ENCODE measurements around the gene MUC12. TPM values are rescaled to one million over a fixed set of nuclear protein-coding genes. Genes with fewer than 3 reads are reported as not detected.
"Not testable (repeated sequence)": the region's sequence is repeated elsewhere in the genome, so short reads cannot be mapped to it uniquely, and the experiment has no call there.

MUC12 gene
- total RNA-seq = 0.05 TPM

- ATAC-seq (no peak), DNase-seq (ENCODE audit: low spot score) (no peak)
Measured at GRCh38 chr7:100969066-100969615, at the start of gene MUC12. TSS of gene MUC12 (plus strand) at chr7:100969565. CDS start at chr7:100969623, 58 bp downstream.

GRCh38 chr7:100919779-100920437, 49.5 kb upstream of the MUC12 start:
- not testable (repeated sequence) for ATAC-seq; DNase-seq (ENCODE audit: low spot score)

DNA sequence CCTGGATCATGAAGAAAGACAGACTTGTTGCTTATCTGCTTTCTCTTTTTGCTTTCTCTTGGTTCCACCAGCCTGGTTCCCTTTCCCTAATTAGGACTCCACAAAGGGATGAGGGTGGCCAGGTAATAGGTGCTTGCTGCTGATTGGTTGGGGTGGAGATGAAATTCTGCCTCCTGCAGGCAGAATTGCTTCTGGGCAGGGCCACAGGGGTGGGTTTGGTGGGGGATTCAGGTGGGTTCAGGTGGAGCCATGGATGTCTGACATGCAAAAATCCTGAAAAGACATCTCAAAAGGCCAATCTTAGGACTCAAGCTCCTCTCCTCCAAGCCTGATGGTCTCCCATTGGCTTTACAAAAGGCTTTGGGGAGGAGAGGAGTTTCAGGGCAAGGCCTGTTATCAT, 48.3 kb upstream of the MUC12 start:
- ATAC-seq (no peak), DNase-seq (ENCODE audit: low spot score) (no peak)

GRCh38 chr7:100923616-100924015, 45.7 kb upstream of the MUC12 start:
- ATAC-seq; DNase-seq (ENCODE audit: low spot score): not testable (repeated sequence)

- no peak for ATAC-seq
- no peak for DNase-seq (ENCODE audit: low spot score)
Measured at GRCh38 chr7:100929808-100930174, 39.6 kb upstream of the MUC12 start.

GRCh38 chr7:100933734-100934133, 35.6 kb upstream of the MUC12 start:
- DNase-seq (ENCODE audit: low spot score) = no peak

DNA sequence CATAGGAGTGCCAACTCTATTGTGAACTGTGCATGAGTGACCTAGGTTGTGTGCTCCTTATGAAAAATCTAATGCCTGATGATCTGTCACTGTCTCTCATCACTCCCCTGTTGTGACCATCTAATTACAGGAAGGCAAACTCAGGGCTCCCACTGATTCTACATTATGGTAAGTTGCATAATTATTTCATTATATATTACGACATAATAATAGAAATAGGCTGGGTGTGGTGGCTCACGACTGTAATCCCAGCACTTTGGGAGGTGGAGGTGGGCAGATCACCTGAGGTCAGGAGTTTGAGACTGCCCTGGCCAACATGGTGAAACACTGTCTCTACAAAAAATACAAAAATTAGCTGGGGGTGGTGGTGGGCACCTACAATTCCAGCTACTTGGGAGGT, 34.0 kb upstream of the MUC12 start:
- not testable (repeated sequence) for ATAC-seq; DNase-seq (ENCODE audit: low spot score)

More at GRCh38 chr7:100933734-100934133, 35.6 kb upstream of the MUC12 start:
- no peak for ATAC-seq

DNA sequence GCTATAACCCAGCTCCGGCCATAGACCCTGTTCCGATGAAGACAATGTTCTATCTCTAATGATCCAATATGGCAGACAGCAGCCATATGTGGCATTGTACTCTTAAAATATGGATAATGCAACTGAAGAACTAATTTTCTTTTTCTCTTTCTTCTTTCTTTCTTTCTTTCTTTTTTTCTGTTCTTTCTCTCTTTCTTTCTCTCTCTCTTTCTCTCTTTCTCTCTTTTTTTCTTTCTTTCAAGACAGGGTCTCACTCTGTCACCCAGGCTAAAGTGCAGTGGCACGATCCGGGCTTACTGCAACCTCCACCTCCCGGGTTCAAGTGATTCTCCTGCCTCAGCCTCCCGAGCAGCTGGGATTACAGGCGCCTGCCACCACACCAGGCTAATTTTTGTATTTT, 33.2 kb upstream of the MUC12 start:
- not testable (repeated sequence) for ATAC-seq; DNase-seq (ENCODE audit: low spot score)

DNA sequence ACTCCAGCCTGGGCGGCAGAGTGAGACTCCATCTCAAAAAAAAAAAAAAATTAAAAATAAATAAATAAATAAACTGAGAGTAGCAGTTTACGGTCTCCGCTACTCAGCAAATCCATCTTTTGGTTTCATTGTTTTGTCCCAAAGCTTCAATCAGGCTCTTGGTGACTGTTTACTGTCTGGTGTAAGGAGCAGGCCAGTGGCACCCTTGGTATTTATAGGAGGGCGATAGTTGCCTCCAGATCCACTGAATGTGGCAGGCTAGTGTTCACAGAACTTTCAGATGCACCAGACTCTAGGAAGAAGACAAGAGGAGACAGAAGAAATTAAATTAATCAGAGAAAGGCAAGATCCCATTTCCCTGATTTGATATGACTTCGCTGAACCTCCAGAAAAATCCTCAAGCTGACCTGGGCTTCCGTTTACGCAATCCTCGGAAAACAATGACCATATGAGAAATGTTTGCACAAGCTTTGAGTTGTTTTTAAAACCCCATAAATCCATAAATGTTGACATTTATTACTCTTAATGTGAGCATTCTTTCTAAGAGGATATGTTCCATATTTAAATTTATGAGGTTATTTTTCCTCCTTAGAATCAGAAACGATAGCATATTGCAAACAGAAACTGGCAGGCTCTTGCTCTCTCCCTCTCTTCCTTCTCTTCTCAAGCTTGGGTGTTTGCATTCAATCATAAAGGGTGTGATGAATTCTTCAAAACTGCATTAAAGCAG, 27.2 kb upstream of the MUC12 start:
- no peak for DNase-seq (ENCODE audit: low spot score)
- no peak for ATAC-seq

DNA sequence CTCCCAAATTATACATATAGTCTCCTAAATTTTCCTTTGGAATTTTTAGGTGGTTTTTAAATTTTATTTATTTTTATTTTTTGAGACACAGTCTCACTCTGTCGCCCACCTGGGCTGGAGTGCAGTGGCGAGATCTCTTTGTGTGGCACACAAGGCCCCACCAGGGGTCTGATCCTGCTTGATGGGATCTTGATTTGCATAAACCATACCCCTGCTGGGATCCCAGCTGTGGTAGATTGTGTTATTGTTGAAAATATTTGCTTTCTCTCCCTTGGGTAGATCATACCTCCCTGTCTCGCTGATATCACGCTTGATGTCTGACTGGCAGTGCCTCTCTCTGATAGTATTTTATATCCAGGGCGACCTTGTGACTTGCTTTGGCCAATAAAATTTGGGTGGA, 25.7 kb upstream of the MUC12 start:
- no peak for DNase-seq (ENCODE audit: low spot score)
- no peak for ATAC-seq

DNA sequence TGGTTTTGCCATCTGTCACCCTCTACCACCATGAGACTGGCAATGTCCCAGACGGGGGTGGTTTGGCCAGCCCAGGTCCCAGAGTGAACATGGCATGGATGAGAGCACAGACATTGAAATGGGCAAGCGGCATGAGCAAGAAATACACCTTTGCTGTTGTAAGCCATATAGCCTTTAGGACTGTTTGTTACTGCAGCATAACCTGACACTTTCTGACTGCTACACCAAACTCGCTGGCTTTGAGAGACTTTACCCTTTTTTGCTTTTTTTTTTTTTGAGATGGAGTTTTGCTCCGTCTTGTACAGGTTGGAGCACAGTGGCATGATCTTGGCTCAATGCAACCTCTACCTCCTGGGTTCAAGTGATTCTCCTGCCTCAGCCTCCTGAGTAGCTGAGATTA, 25.2 kb upstream of the MUC12 start:
- no peak for ATAC-seq
- DNase-seq (ENCODE audit: low spot score) = no peak

GRCh38 chr7:100946111-100946510, 23.3 kb upstream of the MUC12 start:
- DNase-seq (ENCODE audit: low spot score) (no peak), ATAC-seq (no peak)

DNA sequence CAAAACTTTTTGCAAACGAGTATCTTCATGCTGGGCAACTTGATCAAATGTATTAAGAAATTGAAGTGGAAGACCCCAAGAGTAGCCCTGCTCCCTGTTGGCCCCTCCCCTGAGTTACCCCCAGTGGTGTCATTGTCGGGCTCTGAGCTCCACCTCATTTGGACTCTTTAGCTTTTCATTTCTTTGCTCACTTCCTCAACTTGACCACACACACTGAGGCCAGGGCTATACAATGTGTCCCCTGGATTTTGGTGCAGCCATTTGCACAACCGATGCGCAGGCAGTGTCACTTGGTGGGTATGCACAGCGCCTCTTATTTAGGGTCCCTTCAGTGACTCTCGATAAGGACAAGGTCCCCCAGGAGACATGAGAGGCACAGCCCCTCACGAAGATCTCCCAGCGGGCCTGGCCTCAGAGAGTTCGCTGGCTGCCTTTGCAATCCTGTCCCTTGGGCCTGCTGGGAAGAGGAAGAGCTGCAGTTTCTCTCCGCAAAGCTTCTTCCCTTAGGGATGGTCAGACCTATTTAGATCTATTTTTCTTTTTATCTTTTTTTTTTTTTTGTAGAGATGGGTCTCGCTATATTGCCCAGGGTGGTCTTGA, 22.5 kb upstream of the MUC12 start:
- ATAC-seq (no peak), DNase-seq (ENCODE audit: low spot score) (no peak)

DNA sequence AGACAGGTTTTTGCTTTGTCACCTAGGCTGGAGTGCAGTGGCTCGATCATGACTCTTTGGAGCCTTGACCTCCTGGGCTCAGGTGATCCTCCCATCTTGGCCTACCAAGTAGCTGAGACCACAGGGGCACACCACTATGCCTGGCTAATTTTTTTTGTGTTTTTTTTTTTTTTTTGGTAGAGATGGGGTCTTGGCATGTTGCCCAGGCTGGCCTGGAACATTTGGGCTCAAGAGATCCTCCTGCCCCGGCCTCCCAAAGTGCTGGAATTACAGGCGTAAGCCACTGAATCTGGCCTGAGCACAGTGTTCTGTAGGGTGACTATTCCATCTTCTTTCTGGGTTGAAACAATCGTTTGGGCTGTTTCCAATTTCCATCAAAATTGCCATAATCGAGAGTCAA, 21.6 kb upstream of the MUC12 start:
- DNase-seq (ENCODE audit: low spot score) = no peak
- ATAC-seq = no peak

GRCh38 chr7:100949227-100949932, 20.0 kb upstream of the MUC12 start, which contains the start of gene MUC3A:
TSS of gene MUC3A (plus strand) at chr7:100949534. CDS start at chr7:100949625, 91 bp downstream.
- ATAC-seq = peak; percentile 83
- DNase-seq (ENCODE audit: low spot score) = peak; percentile 78

DNA sequence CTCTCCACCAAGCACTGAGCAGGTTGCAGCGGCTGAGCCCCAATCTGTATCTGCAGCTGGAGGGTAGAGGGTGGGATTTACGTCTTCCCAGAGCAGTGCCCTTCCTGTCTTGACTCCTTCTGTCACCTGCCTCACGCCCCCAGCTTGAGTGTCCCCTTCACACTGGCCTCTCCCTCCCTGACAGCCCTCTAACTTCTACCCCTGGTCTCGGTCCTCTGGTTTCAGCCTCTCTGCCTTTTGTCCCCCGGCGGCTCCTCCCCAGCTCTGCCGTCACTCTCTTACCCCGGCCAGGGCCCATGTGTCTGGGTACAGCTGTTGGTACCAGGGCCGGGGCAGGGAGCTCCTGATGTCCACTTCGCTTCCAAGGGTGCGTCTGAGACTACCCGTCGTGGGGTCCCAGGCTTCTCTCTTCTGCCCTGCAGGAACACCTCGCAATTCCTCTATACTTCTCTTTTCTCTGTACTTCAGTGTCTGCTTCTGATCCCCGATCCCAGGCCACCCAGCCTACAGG, 19.4 kb upstream of the MUC12 start:
- ATAC-seq = peak; percentile 61
- DNase-seq (ENCODE audit: low spot score) = no peak

- DNase-seq (ENCODE audit: low spot score) = no peak
- no peak for ATAC-seq
Measured at GRCh38 chr7:100951172-100951571, 18.2 kb upstream of the MUC12 start.

DNA sequence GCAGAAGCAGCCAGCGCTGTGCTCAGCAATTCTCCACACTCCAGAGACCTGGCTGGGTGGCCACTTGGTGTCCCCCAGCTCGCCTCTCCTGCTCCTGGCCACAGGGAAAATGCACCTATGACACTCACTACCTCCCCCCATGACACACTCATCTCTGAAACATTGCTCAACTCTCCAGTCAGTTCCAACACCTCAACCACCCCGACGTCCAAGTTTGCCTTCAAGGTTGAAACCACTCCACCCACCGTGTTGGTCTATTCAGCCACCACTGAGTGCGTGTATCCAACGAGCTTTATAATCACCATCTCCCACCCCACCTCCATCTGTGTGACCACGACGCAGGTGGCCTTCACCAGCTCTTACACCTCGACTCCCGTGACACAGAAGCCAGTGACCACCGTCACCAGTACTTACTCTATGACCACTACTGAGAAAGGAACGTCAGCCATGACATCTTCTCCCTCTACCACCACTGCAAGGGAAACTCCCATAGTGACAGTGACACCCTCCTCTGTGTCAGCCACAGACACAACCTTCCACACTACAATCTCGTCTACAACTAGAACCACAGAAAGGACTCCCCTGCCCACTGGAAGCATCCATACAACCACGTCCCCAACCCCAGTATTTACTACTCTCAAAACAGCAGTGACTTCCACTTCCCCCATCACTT, 17.3 kb upstream of the MUC12 start:
- DNase-seq (ENCODE audit: low spot score) = no peak
- no peak for ATAC-seq

GRCh38 chr7:100952641-100953040, 16.7 kb upstream of the MUC12 start:
- DNase-seq (ENCODE audit: low spot score) (no peak), ATAC-seq (no peak)

GRCh38 chr7:100957832-100958421, 11.4 kb upstream of the MUC12 start:
- ATAC-seq = no peak
- DNase-seq (ENCODE audit: low spot score) = no peak
